HG03354 (cell line): Measurements from ENCODE around the gene ACP4.

Source experiments
- ATAC-seq: cut with Tn5 transposase; IDR thresholded peaks from one replicate; pipeline ENCODE4 v1.9.1; 2021; ENCODE audit warnings: mild to moderate bottlenecking; ENCODE audit not compliant: unreplicated experiment, poor library complexity, severe bottlenecking

The ACP4 gene

DNA sequence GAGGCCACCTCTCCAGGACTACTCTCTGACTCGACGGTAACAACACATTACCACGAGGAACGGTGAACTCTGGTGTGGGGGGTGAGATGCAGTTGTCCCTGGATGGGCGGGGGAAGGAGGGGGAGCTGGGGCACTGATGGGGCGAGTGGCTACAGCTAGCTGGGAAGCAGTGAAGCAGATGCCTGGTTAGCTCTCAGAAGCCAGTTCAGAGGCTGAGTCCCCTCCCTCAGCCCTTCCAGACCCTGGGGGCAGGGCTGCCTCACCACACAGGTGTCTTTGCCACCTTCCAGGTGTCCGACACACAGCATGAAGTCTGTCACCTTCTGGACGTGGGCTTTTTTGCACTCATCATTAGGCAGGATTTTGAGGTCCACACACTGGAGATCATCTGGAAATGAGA is 29.4 kb downstream of the ACP4 start:
- ATAC-seq = no peak

DNA sequence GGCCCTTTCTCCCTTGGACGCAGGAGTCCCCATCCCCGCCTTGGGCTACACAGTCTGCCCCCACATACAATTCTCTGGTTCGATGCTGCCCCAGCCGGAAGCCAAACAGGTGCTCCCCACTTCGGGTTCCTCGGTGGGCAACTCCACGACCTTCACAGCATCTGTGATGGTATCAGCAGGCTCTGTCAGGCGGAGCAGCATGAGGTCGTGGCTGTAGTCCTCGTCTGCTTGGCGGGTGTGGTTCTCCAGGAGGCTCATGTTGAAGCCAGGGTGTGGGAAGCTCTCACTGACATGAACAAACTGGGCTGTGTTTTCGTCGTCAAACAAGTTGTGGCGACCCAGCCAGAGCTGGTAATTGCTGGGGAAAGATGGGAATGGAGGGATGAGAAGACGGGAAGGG is 29.9 kb downstream of the ACP4 start:
- no peak for ATAC-seq

DNA sequence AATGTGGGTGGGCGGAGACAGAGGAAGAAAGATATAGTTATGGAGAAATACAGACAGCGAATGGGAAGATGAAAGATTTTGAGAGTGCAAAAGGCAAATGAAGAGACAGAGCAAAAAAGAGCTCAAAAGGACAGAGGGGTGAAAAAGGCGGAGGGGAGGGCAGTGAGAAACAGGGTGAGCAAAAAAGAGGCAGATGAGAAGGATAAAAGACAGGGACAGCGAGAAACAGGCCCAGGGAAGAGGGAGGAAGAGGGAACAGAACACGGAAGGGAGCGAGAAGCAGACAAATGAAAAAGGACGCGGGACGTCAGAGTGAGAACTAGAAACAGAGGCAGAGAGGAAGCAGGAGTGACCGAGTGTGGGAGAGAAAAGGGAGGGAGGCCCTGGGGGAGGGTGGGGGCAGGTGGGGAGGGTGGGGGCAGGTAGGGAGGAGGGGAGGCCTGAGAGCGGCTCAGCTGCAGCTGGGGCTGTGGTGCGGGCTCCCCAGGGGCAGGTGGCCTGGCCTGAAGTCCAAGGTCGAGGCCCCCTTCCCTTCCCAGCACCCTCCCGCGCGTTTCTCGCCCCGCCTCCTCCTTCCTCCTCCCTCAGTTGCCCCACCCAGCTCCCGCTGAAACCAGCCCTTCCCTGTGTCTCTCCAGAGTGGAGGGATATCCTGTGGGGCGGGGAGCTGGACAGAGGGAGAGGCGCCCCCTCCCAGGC is 30.5 kb downstream of the ACP4 start:
- ATAC-seq = no peak

DNA sequence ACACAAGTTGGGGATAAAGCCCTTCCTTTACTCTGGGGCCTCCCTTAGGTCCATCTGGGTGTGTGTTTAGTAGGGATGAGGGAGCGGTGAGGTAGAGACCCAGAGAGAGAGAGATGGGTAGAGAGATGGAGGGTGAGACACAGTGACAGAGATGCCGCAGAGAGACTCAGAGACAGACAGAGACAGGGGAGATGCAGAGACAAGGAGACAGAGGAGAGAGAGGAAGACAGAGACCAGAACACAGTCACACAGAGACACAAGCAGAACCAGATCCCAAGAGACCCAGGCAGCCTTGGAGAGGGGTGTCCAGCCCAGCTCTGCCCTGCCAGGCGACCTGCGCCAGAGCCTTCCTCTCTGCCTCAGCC is 31.0 kb downstream of the ACP4 start:
- ATAC-seq = no peak

DNA sequence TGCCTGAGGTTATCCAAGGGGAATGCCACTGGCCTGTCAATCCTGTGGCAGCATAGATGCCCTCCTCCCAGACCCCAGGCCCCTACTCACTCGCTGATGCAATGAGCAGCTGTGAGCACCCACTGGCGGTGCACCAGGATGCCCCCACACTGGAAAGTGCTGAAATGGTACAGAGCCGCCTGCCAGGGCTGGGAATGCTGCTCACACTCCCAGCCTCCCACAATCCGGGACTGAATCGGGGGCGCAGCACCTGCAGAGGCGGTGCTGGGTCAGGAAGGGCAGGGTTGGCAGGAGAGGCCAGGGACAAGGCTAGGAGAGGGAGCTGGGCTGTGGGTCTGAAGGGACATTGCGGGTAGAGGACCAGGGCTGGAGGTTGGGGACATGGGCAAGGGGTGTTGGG is 31.4 kb downstream of the ACP4 start:
- ATAC-seq = no peak

DNA sequence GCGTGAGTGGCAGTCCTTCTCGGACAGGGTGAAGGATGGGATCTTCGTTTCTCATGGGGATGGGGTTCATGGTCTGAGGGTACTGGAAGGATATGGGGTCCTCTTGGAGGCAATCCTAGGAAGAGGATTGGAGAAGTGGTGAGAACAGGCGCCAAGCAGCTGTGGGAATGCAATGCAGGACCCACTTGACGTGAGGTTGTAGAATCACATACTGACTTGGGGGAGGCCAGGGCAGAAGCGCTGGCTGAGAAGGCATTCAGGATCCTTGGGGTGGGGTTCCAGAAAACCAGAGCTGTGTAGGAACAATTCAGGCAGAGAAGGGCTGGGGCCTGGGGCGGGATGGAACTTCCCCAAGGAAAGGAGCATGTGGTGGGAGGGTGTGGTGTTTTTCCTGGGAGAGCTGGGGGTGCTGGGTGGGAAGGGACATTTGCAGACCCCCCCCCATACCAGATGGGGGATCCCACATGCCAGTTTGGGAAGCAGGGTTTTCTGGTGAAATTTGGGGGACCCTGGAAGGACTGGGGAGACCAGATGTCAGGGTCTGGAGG is 32.5 kb downstream of the ACP4 start:
- ATAC-seq = no peak

DNA sequence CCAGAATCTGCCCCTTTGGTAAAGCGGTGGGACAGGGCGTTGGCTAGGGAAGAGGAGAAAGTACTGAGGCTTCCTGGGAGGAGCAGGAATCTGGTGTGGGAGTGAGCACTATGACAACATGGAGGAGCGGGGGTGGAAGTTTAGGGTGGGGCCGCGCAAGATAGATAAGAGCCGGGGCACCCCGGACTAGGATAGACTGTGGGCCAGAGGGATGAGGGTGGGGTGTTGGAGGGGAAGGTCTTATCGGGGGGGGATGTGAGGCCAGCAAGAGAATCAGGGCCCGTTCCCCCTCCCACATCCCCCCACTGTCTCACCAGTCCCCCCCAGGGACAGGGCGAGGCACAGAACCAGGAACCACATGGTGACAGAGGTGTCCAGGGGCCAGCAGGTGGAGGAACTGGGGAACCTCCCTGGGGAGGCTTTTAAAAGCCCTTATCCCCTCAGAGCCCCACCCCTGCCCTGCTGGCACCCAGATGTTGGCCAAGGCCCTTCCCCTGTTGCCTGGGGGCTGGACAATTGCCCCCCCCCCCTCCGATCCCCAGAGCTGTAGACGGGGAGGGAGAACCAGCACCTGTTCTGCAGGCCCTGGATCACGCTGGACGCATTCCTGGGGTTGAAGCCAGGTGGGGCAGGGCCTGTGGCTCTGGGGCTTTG is 33.3 kb downstream of the ACP4 start, which contains the start of gene KLK1:
TSS of gene KLK1 (minus strand) at position 399 of the 654 bp plus-strand sequence. CDS start at position 360, 39 bp downstream.
- no peak for ATAC-seq

DNA sequence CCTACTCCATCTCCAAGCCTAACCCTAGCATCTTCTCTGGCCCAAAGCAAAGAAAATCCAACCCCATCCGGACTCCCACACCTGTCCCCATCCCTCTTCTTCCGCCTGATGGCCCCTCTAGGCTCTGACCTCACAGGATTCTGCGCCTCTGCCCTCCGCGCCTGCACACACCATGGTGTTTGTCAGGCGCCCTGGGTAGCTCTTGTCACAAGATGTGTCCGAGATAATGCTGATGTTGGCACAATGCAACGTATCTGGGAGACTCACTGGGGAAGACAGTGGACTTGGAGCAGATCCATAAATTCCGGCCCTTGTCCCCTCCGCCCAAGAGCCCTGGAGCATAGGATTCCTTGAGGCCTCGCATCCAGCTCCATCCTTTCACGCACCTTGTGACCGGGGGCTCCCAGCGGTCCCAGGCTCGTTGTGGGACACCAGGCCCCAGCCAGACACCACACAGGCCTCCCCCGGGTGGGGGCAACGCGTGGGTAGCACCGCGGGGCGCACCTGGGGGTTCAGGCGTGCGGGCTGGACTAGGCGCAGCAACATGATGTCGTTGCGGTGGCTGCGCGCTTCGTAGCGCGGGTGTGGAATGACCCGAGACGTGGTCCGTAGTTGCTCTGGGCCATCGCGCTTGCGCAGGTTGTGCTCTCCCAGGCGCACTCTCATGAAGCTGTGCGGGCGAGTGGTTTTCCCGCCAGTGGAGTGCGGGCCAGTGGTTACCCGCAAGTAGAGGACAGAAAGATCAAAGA is 36.5 kb downstream of the ACP4 start:
- no peak for ATAC-seq

DNA sequence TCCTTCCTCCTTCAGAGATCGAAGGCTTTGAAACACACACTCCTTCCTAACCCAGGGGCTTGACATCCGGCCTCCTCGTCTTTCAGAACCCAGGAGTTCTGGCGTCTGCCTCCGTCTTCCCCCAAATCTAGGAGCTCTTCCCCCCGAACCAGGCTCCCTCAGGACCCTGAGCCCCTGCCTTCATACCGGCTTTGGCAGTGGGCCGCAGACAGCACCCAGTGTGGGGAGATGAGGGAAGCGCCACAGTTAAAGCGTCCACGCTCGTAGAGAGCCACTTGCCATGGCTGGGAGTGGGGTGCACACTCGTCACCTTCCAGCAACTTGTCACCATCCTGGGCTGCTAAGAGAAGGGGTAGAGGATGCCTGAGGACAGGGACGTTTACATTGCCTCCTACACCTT is 37.3 kb downstream of the ACP4 start:
- no peak for ATAC-seq

DNA sequence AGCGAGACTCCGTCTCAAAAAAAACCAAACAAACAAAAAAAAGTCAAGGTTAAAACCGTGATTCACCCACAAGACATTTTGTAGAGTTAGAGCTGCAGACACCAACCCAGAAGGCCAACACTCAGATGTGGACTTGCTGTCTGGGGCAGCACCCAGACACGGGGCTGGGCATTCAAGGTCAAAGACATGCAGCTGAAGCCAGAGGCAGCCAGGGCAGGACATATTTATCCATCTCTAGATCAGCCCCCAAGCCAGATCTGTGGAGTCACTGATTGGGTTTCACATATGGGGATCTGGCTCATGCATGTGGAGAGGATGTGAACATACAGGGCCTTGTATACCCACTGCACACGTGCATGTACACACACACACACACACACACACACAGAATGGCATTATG is 39.6 kb downstream of the ACP4 start:
- ATAC-seq = no peak

DNA sequence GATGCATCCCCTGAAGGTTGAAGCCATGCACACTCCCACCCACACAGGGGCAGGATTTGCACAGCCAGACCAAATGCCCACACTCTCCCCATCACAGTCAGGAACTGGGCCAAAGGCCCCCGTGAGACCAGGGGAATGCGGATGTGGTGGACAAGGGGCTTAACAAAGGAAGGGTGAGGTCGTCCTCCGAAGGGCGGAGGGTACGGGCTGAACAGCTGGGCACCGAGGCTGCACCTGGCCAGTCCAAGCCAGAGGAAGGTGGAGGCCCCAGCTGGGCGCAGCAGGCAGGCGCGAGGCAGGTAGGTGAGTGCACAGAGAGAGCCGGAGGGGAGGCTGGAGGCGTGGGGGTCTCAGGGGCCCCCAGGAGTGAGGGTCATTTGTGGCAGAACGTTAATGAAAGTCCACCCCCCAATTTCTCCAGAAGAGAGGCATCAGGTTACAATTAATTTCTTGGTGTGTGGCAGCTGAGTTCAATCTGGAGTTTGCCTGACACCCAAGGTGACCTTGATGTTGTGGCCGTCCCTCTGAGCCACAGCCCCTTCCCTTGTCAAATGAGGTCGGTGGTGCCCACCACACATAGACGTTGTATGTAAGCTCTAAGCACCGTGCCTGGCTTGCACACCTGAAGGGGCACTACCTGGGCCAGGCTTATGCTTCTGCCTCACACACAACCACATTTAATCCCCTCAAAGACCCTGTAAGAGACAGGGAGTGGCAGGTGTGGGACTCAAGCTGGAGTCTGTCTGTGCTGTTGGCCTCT is 40.2 kb downstream of the ACP4 start:
- ATAC-seq = no peak

DNA sequence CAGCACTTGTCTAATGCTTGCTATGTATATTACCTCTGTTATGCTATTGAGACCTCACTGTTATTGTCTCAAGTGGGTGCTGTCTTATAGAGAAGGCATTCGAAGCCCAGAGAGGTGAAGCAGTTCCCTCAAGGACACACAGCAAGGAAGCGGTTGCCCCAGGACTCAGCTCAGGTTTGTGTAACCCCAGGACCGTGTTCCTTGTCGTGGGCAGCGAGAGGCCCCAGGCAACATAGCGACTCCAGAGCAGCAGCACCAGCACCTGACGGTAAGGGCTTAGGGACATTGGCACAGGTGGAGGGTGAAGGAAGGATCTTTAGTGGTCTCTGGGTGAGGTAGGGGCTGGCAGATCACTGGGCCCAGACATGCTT is 40.8 kb downstream of the ACP4 start:
- no peak for ATAC-seq

DNA sequence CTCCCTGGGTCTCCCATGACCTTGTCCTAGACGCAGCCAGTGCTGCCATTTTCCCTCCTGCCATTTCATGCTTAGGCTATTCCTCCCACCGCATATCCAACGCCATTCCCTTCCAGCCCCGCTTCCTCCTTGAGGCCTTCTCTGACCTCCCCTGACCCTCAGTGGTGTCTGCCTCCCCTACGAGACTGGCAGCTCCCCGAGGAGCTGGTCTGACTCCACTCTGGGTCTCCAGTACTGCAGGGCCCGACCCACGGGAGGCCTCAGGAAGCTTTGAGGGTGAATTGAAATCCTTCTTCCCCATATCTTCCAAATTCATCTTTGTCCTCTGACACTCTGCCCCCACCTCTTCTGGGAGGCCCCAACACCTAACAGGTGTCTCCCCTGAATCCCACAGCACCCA is 42.5 kb downstream of the ACP4 start:
- no peak for ATAC-seq

DNA sequence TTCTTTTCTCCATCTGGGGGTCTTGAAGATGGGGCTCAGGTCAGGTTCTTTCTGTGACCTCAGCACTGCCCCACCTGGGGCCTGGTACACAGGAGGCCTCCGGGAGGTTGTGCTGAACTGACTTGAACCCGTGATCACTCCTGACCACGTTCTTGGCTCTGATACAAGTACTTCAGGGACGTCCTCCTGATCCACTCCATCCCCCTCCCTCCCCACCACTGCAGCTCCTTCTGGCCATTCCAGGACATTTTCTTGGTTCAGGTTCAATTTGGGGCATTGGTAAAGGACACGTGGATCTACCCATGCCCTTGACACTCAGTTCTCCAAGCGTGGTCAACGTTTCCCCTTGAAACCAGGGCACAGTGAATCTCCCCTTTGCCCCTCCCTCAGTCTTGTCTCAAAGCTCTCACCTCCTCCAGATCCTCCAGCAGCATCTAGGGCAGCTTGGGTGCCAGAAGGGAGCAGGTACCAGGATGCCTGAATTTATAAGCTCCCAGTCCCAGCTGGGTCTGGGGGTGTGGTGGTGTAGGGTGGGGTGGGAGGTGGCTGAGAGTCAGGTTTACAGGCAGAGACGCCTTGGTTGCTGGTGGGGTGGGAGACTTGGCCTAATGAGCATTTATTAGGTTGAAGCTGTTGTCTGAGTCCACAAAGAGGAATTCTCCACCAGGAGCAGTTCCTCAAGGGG is 43.0 kb downstream of the ACP4 start, which contains the start of gene KLK15:
TSS of gene KLK15 (minus strand) at position 458 of the 685 bp plus-strand sequence. CDS start 2,082 bp downstream, outside the sequence.
- no peak for ATAC-seq

DNA sequence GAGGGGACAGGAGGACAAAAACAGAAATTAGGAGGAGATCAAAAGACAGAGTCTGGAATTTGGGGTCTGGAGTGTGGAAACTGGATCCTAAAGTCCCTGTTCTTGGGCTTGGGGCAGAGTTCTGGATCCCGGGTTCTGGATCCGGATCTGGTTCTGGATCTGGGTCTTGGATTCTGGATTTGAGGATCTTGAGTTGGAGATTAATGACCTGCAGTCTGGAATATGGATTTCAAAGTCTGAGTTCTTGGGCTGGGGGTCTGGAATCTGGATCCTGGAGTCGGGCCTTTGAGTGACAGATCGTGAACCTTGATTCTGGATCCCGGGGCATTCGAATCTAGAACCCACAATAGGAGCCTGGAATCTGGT is 43.6 kb downstream of the ACP4 start:
- no peak for ATAC-seq

DNA sequence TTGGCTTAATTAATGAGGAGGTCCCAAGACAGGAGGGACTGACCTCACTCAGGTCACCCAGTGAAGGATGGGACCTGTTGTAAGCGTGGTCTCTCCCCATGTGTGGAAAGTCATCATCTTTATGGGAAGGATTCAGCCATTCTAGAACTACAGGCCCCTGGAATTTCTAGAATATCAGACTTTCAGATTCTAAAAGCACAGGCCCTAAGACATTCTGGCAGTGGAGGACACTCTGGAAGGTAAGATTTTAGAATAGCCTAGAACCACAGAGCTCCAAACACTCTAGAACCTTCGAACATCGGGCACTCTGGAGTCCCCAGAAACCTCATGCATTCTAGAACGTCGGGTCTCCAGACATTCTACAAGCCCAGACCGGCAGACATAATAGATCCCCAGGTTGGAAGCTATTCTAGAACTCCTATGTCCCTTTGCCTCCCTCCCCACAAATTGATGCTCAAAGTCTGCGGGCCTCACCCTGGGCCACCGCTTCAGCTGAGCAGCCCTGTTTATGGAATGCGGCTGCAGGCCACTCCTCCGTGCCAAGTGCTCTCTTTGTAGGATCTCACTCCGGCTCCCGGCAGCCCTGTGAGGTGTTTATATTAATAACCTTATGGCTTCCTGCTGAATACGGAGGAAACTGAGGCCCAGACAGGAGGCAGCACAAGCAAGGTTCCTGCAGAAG is 45.0 kb downstream of the ACP4 start:
- no peak for ATAC-seq

DNA sequence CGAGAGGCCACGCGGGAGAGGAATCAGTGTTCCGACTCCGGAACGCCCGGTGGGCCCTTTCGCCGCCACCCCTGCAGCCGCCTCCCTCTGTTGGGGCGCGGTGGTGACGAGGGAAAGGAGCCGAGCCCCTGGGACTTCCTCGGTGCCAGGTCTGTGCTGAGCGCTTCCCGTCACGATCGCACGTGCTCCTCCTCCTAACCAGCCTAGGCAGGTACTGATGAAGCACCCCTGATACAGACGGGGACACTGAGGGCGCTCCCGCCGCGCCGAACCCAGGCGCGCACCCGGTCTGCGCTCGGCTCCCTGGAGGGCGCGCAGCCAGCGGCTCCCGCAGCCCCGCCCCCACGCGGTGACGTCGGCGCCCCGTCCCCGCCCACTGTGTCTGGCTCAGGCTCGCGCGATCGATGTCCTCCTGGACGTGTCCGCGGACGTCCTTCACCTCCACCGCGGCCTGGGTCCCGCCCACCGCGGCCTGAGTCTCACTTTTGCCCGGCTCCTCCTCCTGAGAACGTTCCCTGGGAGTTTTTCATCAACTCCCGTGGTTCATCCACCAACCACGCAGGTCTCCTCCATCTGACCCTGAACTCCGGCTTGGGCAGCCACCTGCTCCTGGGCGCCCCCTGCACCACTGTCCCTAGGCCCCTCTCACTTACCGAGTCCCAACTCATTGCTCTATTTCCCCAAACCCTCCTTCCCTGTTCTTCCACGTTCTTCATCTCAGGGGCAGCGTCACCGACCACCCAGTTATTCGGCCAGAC is 45.7 kb downstream of the ACP4 start:
- peak; percentile 86 for ATAC-seq

DNA sequence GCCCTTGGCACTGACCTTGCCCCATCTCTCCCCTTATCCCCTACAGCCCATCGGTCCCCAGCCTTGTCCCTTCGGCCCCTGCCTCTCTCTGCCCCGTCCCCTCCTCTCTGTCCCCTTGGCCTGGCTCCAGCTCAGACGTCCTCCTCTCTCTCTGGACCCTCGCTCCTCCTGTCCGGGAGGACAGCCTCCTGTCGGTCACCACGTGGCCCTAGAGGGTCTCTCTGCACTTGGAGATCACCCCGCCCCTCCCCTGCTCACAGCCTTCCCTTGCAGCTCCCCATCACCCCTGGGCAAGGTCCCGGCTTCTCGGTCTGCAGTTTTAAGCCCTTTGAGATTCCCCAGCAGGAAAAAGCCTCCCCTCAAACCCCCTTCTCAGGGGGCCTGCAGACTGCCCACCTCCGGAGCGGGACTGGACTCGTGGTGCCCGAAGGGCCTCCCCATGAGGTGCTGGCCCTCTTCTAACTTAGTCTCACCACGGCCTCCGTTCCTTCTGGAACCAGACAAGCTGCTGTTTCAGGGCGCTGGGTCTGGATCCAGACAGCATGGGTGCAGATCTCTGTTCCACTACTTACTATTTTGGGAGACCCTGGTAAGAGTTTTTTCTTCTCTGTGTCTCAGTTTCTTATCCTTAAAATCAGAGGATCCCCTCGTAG is 46.5 kb downstream of the ACP4 start:
- ATAC-seq = no peak
